SH-SY5Y (cell line): Measurements from ENCODE around the gene SLC1A4.

Experiments used
- GATA2 ChIP-seq: IDR thresholded peaks from 2 replicates; pipeline ENCODE4 v1.6.1; 2011; ENCODE audit warnings: mild to moderate bottlenecking, low read depth, low read length
- GATA3 ChIP-seq: IDR thresholded peaks from 2 replicates; pipeline ENCODE4 v1.6.1; 2011; ENCODE audit warnings: low read depth, mild to moderate bottlenecking, low read length, moderate library complexity

DNA sequence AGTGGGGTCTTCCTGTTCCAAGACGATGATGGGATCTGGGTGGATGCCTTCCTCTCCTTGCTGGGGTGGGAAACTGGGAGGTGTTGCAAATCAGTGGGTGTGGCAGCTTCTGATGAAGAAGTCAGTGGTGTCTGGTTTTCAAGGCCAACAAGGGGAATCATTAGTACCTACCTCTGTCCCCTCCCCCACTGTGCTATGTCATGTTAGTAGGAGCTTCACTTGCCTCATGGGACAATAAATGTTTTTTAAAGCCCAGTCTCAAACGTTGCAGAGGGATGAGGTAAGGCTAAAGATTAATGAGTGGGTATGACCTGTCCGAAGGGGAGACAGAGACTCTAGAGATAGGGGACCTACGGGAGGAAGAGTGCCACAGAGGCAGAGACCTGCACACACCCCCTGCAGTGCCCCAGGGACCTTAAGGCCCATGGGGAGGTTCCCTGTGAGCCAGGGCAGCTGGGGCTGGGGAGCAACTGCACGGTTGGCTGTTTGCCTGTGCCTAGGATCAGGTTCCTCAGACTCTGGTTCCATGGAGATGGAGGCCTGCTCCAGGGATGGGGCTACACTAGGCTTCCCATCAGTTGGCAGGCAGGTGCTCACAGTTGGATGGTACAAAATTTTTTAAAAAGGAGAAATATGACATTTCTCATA is 37.8 kb upstream of the SLC1A4 start:
- TF ChIP-seq GATA2 (no peak), GATA3 (no peak)
